Astrocyte of the spinal cord (primary cell): ENCODE data around the gene ZNF688.
A peak's percentile ranks its signal among the peaks of the same experiment; 100 is the strongest.

Experiments
- DNase-seq: peaks from one replicate; pipeline ENCODE4 v3.0.0; 2011; ENCODE audit warnings: low read depth, low spot score
- H3K4me3 ChIP-seq: 2 replicates; pipeline ENCODE4 v1.5.1; 2011; ENCODE audit warnings: low read depth, mild to moderate bottlenecking, low read length, moderate library complexity
- in situ Hi-C: cut with HindIII; loops from 2 replicates; pipeline ENCODE4 v1.10.0; 2017; ENCODE audit warnings: low sequenced_read_pairs
- TF ChIP-seq, protein P1 (sequence below): IDR thresholded peaks from 2 replicates; pipeline ENCODE4 v1.5.1; 2012; ENCODE audit warnings: low read depth, mild to moderate bottlenecking, low read length, inconsistent platforms

ZNF688 gene

DNA sequence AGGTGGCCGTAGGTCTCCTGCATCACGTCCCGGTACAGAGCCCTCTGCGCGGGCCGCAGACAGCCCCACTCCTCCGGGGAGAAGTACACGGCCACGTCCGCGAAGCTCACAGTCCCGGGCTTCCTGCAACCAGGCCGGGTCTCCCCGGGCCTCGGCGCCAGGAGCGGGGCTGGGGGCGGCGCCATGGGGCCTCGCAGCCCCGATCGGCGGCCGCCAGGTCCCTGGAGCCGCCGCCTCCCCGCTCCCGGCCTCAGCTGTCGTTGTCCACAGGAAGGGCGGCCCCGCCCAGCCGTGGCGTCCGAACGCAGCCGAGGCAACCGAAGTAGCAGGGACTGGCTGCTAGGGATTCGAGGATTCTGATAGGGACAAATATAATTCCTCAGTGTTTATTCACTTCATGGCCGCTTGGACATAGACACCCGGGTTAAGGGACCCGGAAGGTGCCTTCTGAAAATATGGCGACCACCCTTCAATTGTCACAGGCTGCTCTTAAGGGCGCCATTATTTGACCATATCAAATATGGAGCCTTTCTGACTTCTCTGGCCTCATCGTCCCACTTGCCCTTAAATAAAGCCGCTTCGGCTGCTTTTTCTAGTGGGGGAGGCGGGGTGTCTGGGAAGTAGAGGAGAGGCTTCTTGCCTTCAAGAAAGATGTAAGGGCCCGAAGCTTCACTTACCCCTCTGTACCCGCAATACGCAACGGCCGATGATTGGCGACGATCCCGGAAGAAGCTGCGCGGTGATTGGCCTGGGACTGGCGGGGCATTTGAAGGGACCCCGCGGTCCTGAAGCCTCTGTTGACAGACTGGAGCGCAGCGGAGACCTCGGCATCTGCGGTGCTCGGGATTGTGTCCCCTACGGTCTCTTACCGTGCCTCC, at the start of gene ZNF688:
ZNF688 (minus strand) TSS at position 270 of the 878 bp plus-strand sequence; CDS start at position 185, 85 bp downstream.
- peak within 1 kb of the TSS; percentile 63 for H3K4me3 ChIP-seq
- TF ChIP-seq, protein P1, sequence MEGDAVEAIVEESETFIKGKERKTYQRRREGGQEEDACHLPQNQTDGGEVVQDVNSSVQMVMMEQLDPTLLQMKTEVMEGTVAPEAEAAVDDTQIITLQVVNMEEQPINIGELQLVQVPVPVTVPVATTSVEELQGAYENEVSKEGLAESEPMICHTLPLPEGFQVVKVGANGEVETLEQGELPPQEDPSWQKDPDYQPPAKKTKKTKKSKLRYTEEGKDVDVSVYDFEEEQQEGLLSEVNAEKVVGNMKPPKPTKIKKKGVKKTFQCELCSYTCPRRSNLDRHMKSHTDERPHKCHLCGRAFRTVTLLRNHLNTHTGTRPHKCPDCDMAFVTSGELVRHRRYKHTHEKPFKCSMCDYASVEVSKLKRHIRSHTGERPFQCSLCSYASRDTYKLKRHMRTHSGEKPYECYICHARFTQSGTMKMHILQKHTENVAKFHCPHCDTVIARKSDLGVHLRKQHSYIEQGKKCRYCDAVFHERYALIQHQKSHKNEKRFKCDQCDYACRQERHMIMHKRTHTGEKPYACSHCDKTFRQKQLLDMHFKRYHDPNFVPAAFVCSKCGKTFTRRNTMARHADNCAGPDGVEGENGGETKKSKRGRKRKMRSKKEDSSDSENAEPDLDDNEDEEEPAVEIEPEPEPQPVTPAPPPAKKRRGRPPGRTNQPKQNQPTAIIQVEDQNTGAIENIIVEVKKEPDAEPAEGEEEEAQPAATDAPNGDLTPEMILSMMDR: no peak
- peak; percentile 99 for DNase-seq
- in situ Hi-C loops: no loop called here

DNA sequence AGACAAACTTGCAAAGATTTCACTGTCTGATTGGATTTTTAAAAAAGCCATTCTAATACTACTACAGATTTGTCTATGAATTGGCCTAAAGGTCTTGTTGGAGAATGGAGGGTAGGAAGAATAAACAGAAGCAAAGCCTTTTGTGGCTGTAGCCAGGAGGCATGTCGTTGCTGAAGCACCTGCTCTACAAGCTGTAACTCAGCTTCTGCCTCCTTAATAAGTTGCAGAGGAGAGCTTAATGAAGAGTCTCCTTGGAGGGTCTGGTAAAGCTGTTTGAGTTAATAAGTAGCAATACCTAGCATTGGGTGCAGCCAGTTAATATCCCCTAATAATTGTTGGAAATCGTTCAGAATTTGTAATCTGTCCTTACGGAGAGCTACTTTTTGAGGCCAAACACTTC, 48.7 kb upstream of the ZNF688 start:
- H3K4me3 ChIP-seq: no peak overlapping the region
- no peak for DNase-seq
- in situ Hi-C loops: no loop called here
- TF ChIP-seq, protein P1: no peak

DNA sequence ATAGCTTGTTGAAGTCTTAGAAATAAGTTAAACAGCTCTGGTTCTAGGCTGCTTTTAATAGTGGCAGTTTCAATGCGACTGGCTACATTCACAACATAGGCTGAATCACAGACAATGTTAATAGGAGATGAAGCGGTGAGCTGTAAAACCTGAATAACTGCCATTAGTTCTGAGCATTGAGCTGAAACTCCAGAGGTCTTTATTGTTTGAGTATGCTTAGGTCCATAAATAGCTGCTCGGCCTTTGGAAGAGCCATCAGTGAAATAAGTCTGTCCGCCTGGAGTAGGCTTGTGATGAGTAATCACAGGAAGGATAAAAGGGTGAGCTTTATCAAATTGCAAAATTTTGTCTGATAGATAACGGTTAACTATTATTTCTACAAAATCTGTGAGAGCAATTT, 48.1 kb upstream of the ZNF688 start:
- in situ Hi-C loops: no loop called here
- H3K4me3 ChIP-seq: no peak overlapping the region
- no peak for DNase-seq
- TF ChIP-seq, protein P1: no peak

DNA sequence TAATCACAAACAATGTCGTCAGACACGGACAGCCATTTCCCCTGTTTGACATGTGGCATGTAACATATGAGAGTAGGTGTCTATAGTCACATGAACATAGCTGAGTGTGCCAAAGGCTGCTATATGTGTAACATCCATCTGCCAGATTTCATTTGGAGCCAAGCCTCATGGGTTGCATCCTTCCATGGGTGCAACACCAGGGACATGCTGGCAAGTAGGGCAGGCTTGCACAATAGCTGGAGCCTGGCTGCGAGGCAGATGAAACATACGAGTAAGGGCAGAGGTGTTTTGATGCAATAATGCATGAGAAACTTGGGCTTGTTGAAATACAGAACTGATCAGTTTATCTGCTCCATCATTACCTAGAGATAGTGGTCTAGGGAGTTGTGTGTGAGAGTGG, 47.7 kb upstream of the ZNF688 start:
- TF ChIP-seq, protein P1: no peak
- H3K4me3 ChIP-seq: no peak overlapping the region
- in situ Hi-C loops: no loop called here
- DNase-seq: no peak

DNA sequence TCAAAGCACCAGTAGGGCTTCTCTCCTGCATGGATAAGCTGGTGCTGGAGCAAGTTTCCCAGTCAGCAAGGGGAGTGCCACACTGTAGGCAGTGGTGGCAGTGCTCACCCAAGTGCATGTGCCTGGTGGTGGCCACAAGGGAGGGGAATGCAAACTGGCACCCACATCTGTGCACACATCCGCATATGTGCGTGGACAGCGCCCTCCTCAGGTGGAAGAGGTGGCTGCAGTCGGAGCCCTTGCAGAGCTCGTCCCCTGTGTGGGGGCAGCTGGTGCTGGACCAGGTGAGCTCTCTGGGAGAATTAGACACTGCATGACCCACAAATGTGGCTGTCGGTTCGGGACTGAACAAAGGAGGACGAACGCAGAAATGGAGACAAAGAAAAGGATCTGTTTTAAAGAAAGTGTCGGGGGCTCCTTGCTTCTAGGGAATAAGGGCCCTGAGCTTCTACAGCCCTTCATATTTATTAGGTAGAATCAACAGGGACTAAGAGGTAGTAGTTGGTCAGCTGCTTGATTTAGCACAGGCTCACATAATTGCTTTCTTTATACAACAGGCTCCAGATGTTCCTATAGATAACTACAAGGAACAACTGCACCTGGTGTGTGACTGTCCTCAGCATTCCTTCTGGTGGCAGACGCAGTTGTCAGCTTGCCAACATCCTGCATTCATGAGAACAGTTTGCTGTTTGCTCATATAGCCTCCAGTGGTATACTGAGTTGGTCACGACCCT, 44.0 kb upstream of the ZNF688 start:
- in situ Hi-C loops: no loop called here
- no peak for DNase-seq
- H3K4me3 ChIP-seq: no peak overlapping the region
- TF ChIP-seq, protein P1: peak; percentile 66

DNA sequence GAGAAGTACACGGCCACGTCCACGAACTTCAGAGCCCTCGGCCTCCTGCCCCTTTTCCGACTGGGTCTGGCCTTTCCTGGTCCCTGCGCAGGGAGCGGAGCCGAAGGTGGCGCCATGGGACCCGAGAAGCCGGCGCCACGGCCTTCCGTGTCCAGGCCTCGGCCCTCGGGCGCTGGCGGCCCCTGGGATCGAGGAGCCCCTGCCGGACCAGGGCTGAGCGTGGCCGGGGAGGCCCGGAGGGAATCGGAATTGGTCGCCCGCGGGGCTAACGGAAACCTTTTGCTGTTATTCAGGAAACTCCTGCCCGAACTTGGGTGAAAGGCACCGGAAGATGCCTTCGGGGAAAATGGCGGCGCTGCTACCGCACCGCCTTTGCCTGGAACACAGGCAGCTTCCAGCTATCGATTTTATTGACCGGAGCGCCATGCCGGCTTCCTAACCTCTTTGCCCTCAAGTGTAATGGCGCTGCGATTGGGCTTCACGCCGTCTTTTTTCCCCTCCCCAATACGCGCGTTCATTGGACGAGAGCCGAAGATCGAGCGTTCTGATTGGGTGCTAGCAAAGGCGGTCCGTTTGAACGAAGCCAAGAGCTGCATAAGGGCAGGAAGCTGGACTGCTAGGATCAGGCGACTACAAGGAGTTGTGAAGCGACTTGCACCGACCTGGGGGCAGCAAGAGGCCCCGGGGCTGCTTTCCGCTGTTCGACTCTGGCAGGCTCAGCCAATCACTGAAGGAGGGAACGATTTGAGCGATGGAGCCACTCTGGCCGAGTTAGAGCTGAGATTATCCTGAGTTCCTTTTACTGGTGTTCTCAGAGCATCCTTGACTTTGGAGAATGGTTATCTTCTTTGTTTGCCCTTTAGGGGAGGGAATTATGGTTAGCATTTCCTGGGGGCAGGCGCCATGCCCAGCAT, 38.7 kb upstream of the ZNF688 start, which contains the start of gene ZNF689:
ZNF689 (minus strand) TSS at position 464 of the 914 bp plus-strand sequence; CDS start at position 116, 348 bp downstream.
- in situ Hi-C loops: no loop called here
- TF ChIP-seq, protein P1: no peak
- H3K4me3 ChIP-seq: peak within 1 kb of the TSS; percentile 88
- peak; percentile 97 for DNase-seq
